ENCODE measurements around the gene DIDO1. TPM values are rescaled to one million over a fixed set of nuclear protein-coding genes. Genes with fewer than 3 reads are reported as not detected.

DIDO1 gene
- total RNA-seq, 2 donors from 2014 or later, result 68.5 to 75.9 TPM

GRCh38 chr20:62860924-62861691, 65.2 kb downstream of the DIDO1 start:
- Histone ChIP-seq H3K27me3 (replicated peaks; ENCODE audit: insufficient read depth) (no peaks in the 10 kb centered on the region), H3K4me1 (replicated peaks) (peaks cover 3% of the 10 kb centered on the region), H3K9me3 (no peaks in the 10 kb centered on the region), H3K4me3 (peak overlapping the region; percentile 42 to 45), H3K27ac (no peak overlapping the region), H3K36me3 (no peaks in the 10 kb centered on the region)
- intact Hi-C loops (cut with DNase I), result no loop called here
- under 1% methylated on average over 94 of the region's 129 CpGs for WGBS
- TF ChIP-seq POLR2A (IDR thresholded peaks at IDR 0.05) (no peak), POLR2AphosphoS5 (IDR thresholded peaks at IDR 0.05) (no peak)
- no peak for DNase-seq (ENCODE audit: low spot score)

- no peak for TF ChIP-seq CTCF (IDR thresholded peaks at IDR 0.05)
- TF ChIP-seq POLR2A (IDR thresholded peaks at IDR 0.05), result no peak
- no peak for TF ChIP-seq POLR2AphosphoS5 (IDR thresholded peaks at IDR 0.05)
- Histone ChIP-seq H3K36me3 (no peaks in the 10 kb centered on the region), H3K27me3 (replicated peaks; ENCODE audit: insufficient read depth) (no peaks in the 10 kb centered on the region), H3K9me3 (no peaks in the 10 kb centered on the region), H3K27ac (no peak overlapping the region), H3K4me1 (replicated peaks) (peaks cover 3% of the 10 kb centered on the region), H3K4me3 (peak overlapping the region; percentile 42 to 45)
- WGBS, result 19% methylated on average over 15 of the region's 24 CpGs
- DNase-seq (ENCODE audit: low spot score), result no peak
- intact Hi-C loops (cut with DNase I), result no loop called here
Observed at GRCh38 chr20:62860391-62860923, 65.8 kb downstream of the DIDO1 start.

- H3K4me3 ChIP-seq, result no peak overlapping the region
- intact Hi-C loops (cut with DNase I), result no loop called here
- TF ChIP-seq POLR2AphosphoS5 (IDR thresholded peaks at IDR 0.05) (no peak), CTCF (IDR thresholded peaks at IDR 0.05) (no peak), POLR2A (IDR thresholded peaks at IDR 0.05) (no peak)
- DNase-seq (ENCODE audit: low spot score), result no peak
- H3K4me1 ChIP-seq (replicated peaks), result peaks cover 3% of the 10 kb centered on the region
- no peaks in the 10 kb centered on the region for H3K27me3 ChIP-seq (replicated peaks; ENCODE audit: insufficient read depth)
- WGBS, result 95% methylated on average over 12 of the region's 12 CpGs
- no peak overlapping the region for H3K27ac ChIP-seq
- no peaks in the 10 kb centered on the region for H3K9me3 ChIP-seq
- no peaks in the 10 kb centered on the region for H3K36me3 ChIP-seq
Observed at GRCh38 chr20:62859721-62860120, 66.6 kb downstream of the DIDO1 start.

GRCh38 chr20:62858058-62858830, 68.1 kb downstream of the DIDO1 start:
- TF ChIP-seq POLR2A (IDR thresholded peaks at IDR 0.05), result no peak
- no peak for TF ChIP-seq CTCF (IDR thresholded peaks at IDR 0.05)
- no peak for TF ChIP-seq POLR2AphosphoS5 (IDR thresholded peaks at IDR 0.05)
- no peak overlapping the region for H3K27ac ChIP-seq
- intact Hi-C loops (cut with DNase I), result no loop called here
- no peaks in the 10 kb centered on the region for H3K9me3 ChIP-seq
- 86% methylated on average over 21 of the region's 23 CpGs for WGBS
- peaks cover 3% of the 10 kb centered on the region for H3K4me1 ChIP-seq (replicated peaks)
- no peak overlapping the region for H3K4me3 ChIP-seq
- no peaks in the 10 kb centered on the region for H3K27me3 ChIP-seq (replicated peaks; ENCODE audit: insufficient read depth)
- H3K36me3 ChIP-seq, result no peaks in the 10 kb centered on the region
- DNase-seq (ENCODE audit: low spot score), result no peak

- Histone ChIP-seq H3K9me3 (no peaks in the 10 kb centered on the region), H3K4me1 (replicated peaks) (peaks cover 3% of the 10 kb centered on the region), H3K4me3 (no peak overlapping the region), H3K36me3 (no peaks in the 10 kb centered on the region), H3K27ac (no peak overlapping the region), H3K27me3 (replicated peaks; ENCODE audit: insufficient read depth) (no peaks in the 10 kb centered on the region)
- DNase-seq (ENCODE audit: low spot score), result no peak
- 93% methylated on average over 25 of the region's 25 CpGs for WGBS
- TF ChIP-seq POLR2A (IDR thresholded peaks at IDR 0.05) (no peak), CTCF (IDR thresholded peaks at IDR 0.05) (no peak), POLR2AphosphoS5 (IDR thresholded peaks at IDR 0.05) (no peak)
- intact Hi-C loops (cut with DNase I), result no loop called here
Observed at GRCh38 chr20:62856931-62857619, 69.2 kb downstream of the DIDO1 start.
